Fibroblast of skin of right biceps (primary cell): ENCODE data around the gene CYSRT1.
A peak's percentile ranks its signal among the peaks of the same experiment; 100 is the strongest.

Experiments used
- DNase-seq: peaks from one replicate; pipeline ENCODE4 v3.0.0-alpha.2; 2013

Gene CYSRT1

DNA sequence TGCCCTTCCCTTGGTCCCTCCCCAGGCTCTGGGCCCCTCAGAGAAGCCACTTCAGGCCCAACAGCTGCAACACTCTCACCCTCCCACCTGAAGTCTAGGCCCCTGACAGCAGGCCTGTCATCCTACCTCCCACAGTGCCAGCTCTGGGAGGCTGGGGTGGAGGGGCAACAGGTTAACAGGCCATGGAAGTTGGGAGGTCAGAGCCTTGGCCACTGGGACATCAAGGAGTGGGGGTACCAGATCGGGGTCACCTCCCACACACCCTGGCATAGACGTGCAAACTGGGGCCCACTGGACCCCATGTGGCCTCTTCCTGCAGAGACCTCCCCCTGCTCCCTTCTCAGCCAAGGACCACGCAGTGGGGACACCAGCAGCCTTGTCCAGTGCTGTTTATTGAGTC lies 33.7 kb upstream of the CYSRT1 start:
- DNase-seq: no peak

DNA sequence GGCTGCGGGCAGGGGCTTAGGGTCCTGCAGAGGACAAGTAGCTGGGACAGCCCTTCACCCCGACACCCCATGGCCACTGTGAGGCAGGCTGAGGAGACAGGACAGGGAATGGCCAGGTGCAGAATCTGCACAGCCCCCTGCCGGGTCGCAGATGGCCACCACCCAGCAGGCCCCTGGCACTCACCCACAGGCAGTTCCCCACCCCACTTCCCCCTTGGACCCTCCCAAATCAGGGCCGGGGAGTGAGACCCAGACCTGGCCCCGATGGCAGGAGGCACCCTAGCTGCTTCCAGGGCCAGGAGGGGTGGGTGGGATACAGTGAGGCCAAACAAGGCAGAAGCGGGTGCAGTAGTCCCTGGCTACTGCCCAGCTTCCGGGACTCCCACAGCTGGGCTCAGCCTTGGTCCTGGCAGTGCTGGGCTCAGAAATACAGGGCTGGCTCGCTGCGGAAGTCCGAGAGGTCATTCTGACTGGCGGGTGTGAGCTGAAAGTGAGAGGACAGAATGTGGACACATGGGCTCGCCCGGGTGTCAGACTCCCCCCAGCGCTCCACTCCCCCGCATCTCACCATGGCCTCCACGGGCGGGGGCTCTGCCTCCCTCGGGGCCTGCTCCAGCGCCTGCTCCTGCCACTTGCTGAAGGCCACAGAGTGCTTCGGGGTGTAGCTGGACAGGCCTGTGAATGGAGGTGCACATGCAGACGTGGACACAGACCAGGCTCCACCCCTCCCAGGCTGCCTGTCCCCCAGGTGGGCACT lies 33.1 kb upstream of the CYSRT1 start:
- DNase-seq: no peak

DNA sequence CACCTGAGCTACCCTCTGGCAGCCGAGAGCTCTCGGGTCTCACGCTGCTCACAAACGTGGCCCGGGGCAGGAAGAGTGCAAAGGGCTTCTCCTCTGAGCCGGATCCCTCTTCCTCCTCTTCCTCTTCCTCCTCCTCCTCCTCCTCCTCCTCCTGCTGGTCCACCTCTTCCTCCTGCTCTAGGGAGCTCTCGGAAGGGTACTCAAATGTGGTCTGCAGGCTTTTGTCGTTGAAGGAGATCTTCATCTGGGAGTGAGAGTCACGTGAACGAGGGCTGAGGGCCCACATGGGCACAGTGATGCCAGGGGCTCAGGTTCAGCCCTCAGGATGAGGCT lies 32.6 kb upstream of the CYSRT1 start:
- DNase-seq: no peak

DNA sequence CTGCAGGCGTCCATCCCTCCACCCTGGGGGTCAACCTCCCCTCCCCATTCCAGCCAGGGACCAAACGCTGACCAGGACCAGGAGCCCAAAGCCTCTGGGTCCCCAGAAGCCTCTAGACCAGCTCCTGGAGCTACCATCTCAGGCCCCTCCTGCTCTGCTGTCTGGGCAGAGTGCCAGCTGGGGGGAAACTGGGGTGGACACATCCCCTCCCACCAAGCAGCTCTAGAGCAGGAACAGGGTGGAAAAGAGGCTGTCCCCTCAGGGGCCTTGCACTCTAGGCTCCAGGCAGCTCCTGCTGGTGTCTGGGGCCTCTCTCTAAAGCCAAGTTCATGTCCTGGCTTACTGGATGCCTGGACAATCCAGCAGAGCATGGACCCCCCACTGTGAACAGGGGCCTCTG lies 32.1 kb upstream of the CYSRT1 start:
- no peak for DNase-seq

DNA sequence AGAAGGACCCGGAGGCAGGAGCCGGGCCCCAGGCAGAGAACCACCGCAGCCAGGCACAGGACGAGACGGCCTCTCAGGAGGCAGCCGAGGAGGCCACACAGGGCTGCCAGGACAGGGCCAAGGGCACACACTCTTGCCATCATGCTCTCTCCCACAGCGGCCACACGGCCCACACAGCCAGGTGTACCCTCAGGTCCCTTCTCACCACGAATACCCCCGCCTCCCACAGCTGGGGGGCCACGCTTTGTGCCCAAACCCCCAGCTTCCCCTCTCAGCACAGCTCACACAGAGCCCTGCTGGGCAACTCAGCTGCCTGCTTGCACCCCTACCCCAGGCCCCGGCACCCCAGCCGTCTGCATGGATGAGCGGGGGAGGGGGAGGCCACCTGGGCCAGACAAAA lies 31.2 kb upstream of the CYSRT1 start:
- DNase-seq: no peak

DNA sequence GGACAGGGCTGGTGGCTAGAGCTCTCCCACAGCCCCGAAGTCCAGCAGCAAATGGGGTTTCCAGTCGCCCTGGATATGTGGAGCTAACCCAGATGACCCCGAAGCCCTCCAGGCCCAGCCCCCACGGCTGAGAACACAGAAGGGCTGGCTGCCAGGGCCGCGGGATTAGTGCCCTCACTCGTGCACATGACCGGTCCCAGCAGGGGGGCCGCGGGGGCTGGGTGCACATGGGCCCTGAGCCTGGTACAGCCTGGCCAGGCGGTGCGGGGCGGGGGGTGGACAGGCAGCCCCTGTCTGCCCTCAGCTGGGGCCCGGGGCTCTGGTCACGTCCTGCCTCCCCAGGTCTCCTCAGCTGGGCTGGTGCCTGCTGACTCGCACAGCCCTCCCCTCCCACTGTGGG lies 30.6 kb upstream of the CYSRT1 start:
- DNase-seq: no peak

DNA sequence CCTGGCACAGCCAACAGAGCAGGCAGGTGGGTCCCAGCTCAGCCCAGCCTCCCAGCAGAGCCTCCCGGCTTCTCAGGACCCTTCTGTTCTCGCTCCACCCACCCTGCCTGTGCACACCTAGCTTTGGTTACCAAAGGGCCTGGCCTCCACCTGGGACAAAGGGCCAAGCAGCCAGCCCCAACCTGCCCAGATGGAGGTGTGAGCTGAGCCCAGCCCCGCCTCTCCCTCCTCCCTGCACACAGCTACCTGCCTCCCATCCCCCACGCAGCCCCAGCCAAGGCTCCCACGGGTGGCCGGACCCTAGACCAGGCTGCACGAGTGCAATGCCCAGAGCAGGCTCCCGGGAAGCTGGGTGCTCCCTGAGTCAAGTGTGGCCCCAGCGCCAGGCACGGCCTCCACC lies 30.1 kb upstream of the CYSRT1 start:
- no peak for DNase-seq

DNA sequence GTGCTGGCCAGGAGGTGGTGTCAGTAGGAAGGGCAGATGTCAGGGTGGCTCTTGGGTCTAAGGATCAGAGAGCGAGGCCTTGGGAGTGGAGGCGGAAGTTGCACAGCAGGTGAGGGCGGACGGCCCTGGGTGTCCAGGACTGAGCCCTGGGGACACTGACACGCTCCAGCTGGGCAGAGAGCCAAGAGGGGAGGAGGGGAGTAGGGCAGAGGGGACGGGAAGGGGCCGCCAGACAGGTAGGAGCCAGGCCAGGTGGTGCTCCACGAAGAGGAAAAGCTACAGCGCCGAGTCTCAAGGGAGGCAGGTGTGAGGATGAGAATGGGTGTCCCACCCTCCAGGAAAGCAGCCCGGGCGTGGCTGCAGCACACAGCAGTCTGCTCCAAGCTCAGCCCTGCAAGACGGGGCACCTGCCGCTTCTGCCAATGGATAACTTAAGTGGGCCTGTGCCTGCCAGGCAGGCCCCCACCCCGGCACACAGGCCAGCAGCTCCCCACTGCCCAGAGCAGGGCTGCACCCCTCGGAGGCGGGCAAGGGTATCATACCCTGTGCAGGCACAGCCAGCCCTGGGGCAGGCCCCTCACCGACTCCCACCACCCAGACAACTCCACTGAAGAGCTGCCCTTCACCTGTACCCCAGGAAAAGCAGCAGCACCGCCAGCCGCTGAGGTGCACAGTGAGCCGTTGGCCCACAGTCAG lies 29.3 kb upstream of the CYSRT1 start:
- DNase-seq: no peak

DNA sequence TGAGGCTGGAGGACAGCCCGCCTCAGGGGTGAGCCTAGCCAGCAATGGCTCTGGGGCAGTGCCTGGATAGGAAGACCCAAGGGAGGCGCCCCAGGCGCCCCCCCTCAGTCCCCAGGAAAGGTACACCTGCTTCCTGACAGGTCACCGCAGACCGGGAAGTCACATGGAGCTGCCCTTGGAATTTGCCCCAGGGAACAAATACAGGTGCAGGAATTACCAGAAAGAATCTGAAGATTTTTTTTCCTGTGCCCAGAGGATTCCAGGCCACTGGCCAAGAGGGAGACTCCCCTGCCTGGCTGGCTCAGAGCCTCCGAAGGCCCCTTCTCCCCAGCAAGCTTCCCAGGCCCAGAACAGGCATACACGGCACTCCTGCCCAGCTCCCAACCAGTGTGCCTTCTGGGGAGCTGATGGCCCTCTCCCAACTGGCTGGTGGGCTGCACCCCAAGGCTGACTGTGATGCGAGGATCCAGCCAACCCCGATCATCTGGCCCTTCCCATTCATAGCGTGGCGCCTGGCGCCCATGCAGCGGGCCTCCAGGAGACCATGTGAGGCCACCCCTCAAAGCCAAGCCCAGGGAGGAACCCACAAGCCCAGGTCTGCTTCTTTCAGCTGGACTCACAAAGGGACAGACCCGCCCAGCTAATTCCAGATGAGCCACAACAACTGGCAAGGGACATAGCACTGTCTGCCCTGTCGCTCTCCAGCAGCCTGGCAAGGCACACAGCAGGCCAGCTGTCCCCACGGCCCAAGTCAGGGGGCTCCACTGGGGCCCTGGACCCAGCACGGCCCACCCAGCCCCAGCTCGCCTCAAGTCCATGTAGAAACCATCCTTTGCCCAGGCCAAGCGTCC lies 26.7 kb upstream of the CYSRT1 start:
- no peak for DNase-seq

DNA sequence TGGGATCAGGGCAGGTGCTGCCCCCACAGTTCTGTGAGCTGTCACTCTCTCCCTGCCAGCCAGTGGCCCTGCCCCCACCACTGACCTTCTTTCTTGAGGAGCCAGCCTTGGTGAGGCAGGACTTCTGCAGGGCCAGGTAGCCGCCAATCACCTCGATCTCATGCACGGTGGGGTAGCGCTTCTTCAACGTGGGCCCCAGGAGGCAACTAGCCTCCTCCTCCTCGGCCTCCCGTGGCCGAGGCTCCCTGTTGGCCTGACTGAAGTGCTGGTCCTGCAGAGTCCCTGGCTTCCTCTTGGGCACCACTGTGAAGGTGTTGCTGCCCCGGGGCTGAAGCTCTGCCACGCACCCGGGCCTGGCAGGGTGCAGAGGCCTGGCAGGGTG lies 26.1 kb upstream of the CYSRT1 start:
- DNase-seq: no peak

DNA sequence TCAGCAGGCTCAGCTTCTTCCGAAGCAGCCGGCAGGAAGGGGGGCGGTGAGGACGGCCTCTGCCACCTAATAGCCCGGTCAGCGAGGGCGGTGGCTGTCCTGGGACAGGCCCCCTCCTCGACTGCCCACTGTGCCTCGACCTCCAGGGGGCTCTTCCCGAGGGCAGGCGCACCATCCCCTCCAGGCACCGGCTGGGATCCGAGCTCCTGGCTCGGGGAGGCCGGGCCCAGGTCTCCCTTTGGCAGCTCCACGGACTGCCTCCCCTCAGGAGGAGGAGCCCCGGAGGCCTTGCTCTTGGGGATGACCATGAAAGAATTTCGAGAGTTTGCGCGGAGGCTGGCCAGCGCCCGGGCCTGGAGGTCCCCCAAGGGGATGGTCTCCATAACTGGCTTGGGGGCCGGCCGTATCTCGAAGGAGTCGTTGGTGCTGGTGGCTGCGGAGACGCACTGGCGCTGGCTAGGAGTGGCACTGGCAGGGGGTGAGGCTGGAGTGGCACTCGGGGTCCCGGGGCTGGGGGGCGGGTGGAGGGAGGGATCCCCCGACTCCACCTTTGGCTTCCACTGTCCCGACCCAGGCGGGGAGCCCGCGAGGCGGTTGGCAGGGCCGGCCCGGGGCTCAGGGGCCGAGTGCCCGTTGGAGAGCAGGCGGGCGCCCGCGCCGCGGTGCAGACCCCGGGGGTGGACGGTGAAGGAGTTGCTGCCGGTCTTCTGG lies 25.4 kb upstream of the CYSRT1 start:
- no peak for DNase-seq

DNA sequence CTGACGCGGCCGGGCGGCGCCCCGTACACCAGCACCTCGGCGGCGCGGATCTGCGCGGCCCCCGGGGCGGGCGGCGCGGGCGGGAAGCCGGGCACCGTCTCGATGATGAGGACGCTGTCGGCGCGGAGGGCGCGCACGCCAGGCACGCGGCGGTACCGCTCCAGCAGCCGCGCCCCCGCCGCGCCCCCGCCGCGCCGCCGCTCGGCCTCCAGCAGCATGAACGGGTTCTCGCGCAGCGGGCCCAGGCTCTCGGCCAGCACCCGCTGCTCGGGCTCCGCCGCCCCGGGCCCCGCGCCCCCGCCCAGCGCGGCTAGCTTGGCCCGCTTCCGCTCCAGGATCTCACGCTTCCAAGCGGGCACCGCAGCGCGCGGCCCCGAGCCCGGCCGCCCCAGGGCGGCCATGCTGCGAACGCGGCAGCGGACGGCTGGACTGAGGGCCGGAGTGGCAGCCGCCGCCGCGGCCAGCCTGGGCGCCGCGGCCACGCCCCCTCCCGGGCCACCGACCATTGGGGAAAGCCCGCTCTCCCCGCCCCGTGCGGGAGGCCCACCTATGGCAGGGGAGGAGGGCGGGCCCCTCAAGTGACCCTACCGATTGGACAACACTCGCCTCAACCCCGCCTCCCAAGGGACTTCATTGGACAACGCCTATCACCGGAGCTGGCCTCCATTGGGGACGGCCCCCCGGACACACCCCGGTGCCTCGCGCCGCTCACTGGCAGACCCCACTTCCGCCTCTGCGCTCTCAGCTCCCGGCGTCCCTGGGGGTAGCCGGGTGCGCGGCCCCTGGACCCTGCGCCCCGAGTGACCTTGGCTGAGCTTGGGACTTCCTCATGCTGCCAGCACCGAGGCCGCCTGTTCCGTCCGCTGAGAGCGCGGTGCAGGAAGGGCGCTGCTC lies 24.4 kb upstream of the CYSRT1 start, which contains the start of gene TPRN:
TSS of gene TPRN (minus strand) at position 431 of the 894 bp plus-strand sequence. CDS start at position 401, 30 bp downstream.
- DNase-seq: peak; percentile 100

DNA sequence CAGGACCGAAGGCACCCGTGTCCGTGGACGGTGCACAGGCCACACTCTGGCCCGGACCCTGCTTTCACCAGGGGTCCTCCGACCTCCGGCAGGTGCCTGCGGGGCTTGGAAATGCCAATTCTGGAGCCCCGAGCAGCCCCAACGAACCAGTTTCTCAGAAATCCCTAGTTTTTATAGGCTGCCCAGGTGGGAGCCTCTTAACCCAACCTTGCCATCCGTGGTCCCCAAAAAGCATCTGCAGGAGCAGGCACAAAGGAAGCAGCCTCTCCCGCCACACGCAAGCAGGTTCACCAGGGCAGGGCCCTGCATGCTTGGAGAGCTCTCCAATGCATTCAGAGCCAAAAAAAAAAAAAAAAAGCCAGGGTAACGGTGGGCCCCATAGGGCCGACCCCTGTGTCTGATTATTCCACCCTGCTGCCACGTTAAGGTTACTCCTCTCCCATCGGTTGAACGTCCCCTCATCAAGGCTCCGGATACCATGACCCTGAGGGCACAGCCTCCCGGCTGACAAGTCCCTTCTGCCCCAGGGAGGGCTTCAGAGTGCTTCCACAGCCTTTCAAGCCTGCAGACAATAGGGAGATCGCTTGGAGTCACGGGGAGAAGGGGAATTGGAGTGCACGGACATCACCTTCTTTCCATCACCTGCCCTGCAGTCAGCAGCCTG lies 23.6 kb upstream of the CYSRT1 start:
- no peak for DNase-seq

DNA sequence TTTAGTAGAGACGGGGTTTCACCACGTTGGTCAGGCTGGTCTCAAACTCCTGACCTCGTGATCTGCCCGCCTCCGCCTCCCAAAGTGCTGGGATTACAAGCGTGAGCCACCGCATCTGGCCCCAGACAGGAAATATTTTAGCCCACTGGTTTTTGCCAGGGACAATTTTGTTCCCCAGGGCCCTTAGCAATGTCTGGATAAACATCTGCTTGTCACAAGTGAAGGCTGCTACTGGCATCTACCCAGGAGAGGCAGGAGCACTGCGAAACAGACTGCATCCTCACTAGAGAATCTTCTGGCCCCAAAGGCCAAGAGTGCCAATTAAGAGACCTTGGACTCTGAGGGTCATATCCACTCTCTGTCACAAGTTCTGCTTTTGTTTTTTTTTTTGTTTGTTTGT lies 22.0 kb upstream of the CYSRT1 start:
- DNase-seq: no peak

DNA sequence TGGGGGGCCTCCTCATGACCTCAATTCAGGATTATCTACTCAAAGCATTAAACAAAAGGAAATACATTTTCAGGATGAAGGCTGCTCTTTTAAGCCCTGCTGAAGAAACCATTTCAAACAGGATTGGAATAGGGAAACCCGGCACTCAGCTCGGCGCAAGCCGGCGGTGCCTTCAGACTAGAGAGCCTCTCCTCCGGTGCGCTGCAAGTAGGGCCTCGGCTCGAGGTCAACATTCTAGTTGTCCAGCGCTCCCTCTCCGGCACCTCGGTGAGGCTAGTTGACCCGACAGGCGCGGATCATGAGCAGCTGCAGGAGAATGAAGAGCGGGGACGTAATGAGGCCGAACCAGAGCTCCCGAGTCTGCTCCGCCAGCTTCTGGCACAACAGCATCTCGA lies 20.2 kb upstream of the CYSRT1 start:
- no peak for DNase-seq

DNA sequence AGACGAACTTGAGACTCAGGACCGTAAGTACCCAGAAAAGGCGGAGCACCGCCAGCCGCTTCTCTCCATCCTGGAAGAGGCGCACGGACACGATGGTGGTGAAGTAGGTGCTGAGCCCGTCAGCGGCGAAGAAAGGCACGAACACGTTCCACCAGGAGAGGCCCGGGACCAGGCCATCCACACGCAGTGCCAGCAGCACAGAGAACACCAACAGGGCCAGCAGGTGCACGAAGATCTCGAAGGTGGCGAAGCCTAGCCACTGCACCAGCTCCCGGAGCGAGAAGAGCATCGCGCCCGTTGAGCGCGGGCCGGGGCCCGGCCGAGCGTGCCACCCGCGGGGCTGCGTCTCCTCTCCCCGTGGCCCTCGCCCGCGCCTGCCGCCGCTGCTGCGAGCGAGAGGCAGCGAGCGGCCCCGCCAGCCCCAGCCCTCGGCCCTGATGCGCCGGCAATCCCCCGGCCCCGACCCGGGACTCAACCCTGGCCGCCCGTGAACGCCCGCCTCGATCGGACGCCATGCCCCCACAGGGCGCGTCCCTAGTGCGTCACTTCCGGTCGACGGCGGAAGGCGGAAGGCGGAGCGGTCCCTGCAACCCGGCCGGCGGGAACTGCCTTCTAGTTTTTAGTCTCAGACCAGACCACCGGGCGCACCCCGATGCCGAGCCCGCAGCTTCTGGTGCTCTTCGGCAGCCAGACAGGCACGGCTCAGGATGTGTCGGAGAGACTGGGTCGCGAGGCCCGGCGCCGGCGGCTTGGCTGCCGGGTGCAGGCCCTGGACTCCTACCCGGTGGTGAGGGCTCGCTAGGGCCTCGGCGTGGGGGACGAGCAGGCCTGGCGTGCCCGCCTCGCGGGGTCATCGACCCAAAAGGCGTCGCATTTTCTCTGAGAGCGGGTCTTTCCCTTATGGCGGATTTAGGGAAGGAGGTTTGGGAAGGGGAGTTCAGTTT lies 19.6 kb upstream of the CYSRT1 start, which contains the start of the genes NDOR1 and TMEM203:
TSS of gene NDOR1 (plus strand) at position 575 of the 944 bp plus-strand sequence. CDS start at position 653, 78 bp downstream.
TSS of gene TMEM203 (minus strand) at position 523 of the 944 bp plus-strand sequence. CDS start at position 289, 234 bp downstream.
- DNase-seq: peak; percentile 85

DNA sequence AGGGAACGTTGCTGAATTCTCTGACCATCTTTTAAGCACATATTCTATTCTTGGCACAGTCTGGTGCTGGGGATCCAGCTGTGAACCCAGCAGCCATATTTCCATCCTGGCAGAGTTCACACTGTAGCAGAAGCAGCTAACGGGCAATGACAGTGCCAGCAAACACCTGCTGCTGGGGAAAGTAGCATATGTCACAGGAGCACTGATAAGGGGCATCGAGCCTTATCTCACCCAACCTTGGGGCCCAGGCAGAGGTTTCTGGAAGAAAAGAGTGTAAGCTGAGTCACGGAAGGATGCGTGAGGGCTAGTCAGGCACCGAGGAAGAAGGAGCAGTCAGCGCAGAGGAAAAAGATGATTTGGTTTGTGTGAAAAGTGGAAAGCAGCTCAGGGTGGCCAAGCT lies 18.4 kb upstream of the CYSRT1 start:
- DNase-seq: no peak

DNA sequence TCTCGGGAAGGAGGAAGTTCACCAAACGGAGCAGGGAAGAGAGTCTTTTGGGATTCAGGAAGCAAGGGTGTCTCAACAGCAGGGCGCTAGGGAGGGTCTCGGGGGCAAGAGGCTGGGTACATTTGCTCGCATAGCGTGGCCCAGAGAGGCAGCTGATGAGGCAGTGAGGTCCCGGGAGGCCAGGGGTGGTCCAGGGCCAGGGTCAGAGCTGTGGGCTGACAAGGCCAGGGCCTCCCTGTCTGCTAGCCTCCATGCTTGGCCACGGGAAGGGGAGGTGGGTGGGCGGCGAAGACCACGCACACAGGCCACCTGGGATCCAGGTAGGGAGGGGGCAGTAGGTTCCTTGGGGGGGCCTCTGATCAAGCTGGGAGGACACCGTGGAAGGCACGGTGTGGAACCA lies 13.4 kb upstream of the CYSRT1 start:
- DNase-seq: no peak

DNA sequence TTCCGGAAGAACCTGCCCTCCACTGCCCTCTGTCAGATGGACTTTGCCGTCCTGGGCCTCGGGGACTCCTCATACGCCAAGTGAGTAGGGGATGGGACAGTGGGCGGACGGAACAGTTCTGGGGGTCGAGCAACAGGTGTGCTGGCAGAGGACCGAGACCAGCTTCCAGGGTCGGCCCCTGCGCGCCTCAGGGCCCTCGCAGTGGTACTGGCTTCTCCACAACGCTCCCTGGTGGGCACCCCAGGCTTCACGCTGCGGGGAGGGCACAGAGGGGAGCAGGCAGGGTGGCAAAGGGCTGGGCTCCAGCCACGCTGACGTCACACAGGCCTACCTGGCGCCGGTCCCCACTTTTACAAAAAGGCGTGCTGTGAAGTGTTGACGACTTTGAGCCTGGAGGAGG lies 12.5 kb upstream of the CYSRT1 start:
- no peak for DNase-seq
